Stimulated activated CD8-positive, alpha-beta memory T cell treated with anti-CD3 and anti-CD28 coated beads, Interleukin-15, amount 100 ng/mL, for 4 hours (primary cell): ENCODE results near the gene PIANP.
"Not testable (repeated sequence)": the region's sequence is repeated elsewhere in the genome, so short reads cannot be mapped to it uniquely, and the experiment has no call there.

ENCODE experiments used
- DNase-seq, 2 donors: peaks; one replicate each; pipeline ENCODE4 v3.0.0-alpha.2; 2020; ENCODE audit warnings: low read depth in 2 of 2

The PIANP gene

GRCh38 chr12:6700646-6701051 lies at the start of gene PIANP:
Gene PIANP, minus strand, starts transcription at chr12:6700815. Its CDS starts 2,754 bp downstream, at chr12:6698061.
- no peak for DNase-seq

GRCh38 chr12:6748761-6749160 lies 48.1 kb upstream of the PIANP start:
- no peak for DNase-seq

- no peak for DNase-seq
These were observed 46.6 kb upstream of the PIANP start for GRCh38 chr12:6747216-6747615.

- no peak for DNase-seq
These were observed 45.3 kb upstream of the PIANP start for GRCh38 chr12:6745741-6746525.

GRCh38 chr12:6743300-6743699 lies 42.7 kb upstream of the PIANP start:
- not testable (repeated sequence) for DNase-seq

- no peak for DNase-seq
These were observed 42.2 kb upstream of the PIANP start for GRCh38 chr12:6742834-6743233.

- not testable (repeated sequence) for DNase-seq
These were observed 41.5 kb upstream of the PIANP start for GRCh38 chr12:6742080-6742479.

- DNase-seq = no peak
These were observed 36.1 kb upstream of the PIANP start for GRCh38 chr12:6736754-6737153.

GRCh38 chr12:6735448-6736191 lies 35.0 kb upstream of the PIANP start:
- no peak for DNase-seq

GRCh38 chr12:6734506-6735387 lies 34.1 kb upstream of the PIANP start:
- DNase-seq = no peak

GRCh38 chr12:6730169-6730568 lies 29.6 kb upstream of the PIANP start:
- no peak for DNase-seq

GRCh38 chr12:6729186-6729585 lies 28.6 kb upstream of the PIANP start:
- DNase-seq = no peak

GRCh38 chr12:6725350-6725749 lies 24.7 kb upstream of the PIANP start:
- no peak for DNase-seq

GRCh38 chr12:6724409-6724797 lies 23.8 kb upstream of the PIANP start:
- DNase-seq = no peak

- DNase-seq = peak; percentile 87 to 88
These were observed 23.2 kb upstream of the PIANP start, which contains the start of gene COPS7A for GRCh38 chr12:6723607-6724408. Gene COPS7A, plus strand, starts transcription at chr12:6724046. Its CDS starts 611 bp downstream, at chr12:6724657.

GRCh38 chr12:6722863-6723262 lies 22.2 kb upstream of the PIANP start:
- DNase-seq = no peak

GRCh38 chr12:6716874-6717437 lies 16.3 kb upstream of the PIANP start:
- no peak for DNase-seq

GRCh38 chr12:6716031-6716873 lies 15.6 kb upstream of the PIANP start:
- not testable (repeated sequence) for DNase-seq

- no peak for DNase-seq
These were observed 8.4 kb upstream of the PIANP start for GRCh38 chr12:6708960-6709394.

GRCh38 chr12:6708351-6708750 lies 7.7 kb upstream of the PIANP start:
- DNase-seq = not testable (repeated sequence)
